Brain microvascular endothelial cell (primary cell): ENCODE data around the gene TRIM23.

ENCODE experiments used
- DNase-seq: peaks from one replicate; pipeline ENCODE4 v3.0.0-alpha.2; 2020
- H3K27ac ChIP-seq: fragments of 250-450 bp; sonication (Bioruptor Pico); 2 replicates; pipeline ENCODE4 v1.5.1; 2020; ENCODE audit warnings: mild to moderate bottlenecking, moderate library complexity
- H3K27me3 ChIP-seq: fragments of 250-450 bp; sonication (Bioruptor Pico); replicated peaks from 2 replicates; pipeline ENCODE4 v1.5.1; 2020; ENCODE audit warnings: mild to moderate bottlenecking
- H3K36me3 ChIP-seq: fragments of 250-450 bp; sonication (Bioruptor Pico); replicated peaks from 2 replicates; pipeline ENCODE4 v1.5.1; 2020; ENCODE audit warnings: mild to moderate bottlenecking
- H3K4me3 ChIP-seq: 2 replicates; pipeline ENCODE4 v1.5.1; 2011; ENCODE audit warnings: low read depth, mild to moderate bottlenecking, control low read depth, low read length, moderate library complexity
- CTCF ChIP-seq: IDR thresholded peaks from 2 replicates; pipeline ENCODE4 v1.5.1; 2011; ENCODE audit warnings: low read depth, mild to moderate bottlenecking, moderate library complexity, low read length, control low read depth, inconsistent platforms; ENCODE audit errors: missing control alignments
- in situ Hi-C: cut with HindIII; loops from 2 replicates; pipeline ENCODE4 v1.10.0; 2017; ENCODE audit warnings: low sequenced_read_pairs, low pct_ligation_motif_present

Gene TRIM23

GRCh38 chr5:65548281-65548680 lies 75.9 kb downstream of the TRIM23 start:
- no peak for DNase-seq
- Histone ChIP-seq H3K4me3 (no peak overlapping the region), H3K27me3 (no peaks in the 10 kb centered on the region), H3K36me3 (no peaks in the 10 kb centered on the region), H3K27ac (no peak overlapping the region)
- in situ Hi-C loops = no loop called here
- no peak for TF ChIP-seq CTCF

- TF ChIP-seq CTCF = no peak
- Histone ChIP-seq H3K36me3 (no peaks in the 10 kb centered on the region), H3K4me3 (no peak overlapping the region), H3K27me3 (no peaks in the 10 kb centered on the region), H3K27ac (no peak overlapping the region)
- no peak for DNase-seq
- in situ Hi-C loops = no loop called here
Observed at GRCh38 chr5:65546141-65546540, 78.0 kb downstream of the TRIM23 start.

GRCh38 chr5:65544473-65544872 lies 79.7 kb downstream of the TRIM23 start:
- in situ Hi-C loops = no loop called here
- Histone ChIP-seq H3K27ac (no peak overlapping the region), H3K36me3 (no peaks in the 10 kb centered on the region), H3K27me3 (no peaks in the 10 kb centered on the region), H3K4me3 (no peak overlapping the region)
- no peak for DNase-seq
- TF ChIP-seq CTCF = no peak

GRCh38 chr5:65539827-65540226 lies 84.3 kb downstream of the TRIM23 start:
- no peak overlapping the region for H3K27ac ChIP-seq
- in situ Hi-C loops = no loop called here

More at GRCh38 chr5:65539827-65540226, 84.3 kb downstream of the TRIM23 start:
- no peak overlapping the region for H3K4me3 ChIP-seq
- no peaks in the 10 kb centered on the region for H3K36me3 ChIP-seq
- no peak for DNase-seq
- no peaks in the 10 kb centered on the region for H3K27me3 ChIP-seq
- no peak for TF ChIP-seq CTCF
